ENCODE results near the gene VKORC1. TPM values are rescaled to one million over a fixed set of nuclear protein-coding genes. Genes with fewer than 3 reads are reported as not detected.

VKORC1 gene
- total RNA-seq, 1 experiment from 2014 or later = 86.8 TPM

- BruUV-seq (replicated peaks) = no TSS peak
- intact Hi-C loops (cut with micrococcal nuclease; ENCODE audit: unreplicated experiment) = no loop called here
- CTCF ChIA-PET = interaction anchor here (1.2 to 3.8 kb wide), 2 partner anchors 9 to 16 kb away, joined by 3 to 18 read pairs; partner anchors contain the start of gene KAT8
- TF ChIP-seq, protein P1, sequence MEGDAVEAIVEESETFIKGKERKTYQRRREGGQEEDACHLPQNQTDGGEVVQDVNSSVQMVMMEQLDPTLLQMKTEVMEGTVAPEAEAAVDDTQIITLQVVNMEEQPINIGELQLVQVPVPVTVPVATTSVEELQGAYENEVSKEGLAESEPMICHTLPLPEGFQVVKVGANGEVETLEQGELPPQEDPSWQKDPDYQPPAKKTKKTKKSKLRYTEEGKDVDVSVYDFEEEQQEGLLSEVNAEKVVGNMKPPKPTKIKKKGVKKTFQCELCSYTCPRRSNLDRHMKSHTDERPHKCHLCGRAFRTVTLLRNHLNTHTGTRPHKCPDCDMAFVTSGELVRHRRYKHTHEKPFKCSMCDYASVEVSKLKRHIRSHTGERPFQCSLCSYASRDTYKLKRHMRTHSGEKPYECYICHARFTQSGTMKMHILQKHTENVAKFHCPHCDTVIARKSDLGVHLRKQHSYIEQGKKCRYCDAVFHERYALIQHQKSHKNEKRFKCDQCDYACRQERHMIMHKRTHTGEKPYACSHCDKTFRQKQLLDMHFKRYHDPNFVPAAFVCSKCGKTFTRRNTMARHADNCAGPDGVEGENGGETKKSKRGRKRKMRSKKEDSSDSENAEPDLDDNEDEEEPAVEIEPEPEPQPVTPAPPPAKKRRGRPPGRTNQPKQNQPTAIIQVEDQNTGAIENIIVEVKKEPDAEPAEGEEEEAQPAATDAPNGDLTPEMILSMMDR (IDR thresholded peaks at IDR 0.05; ENCODE audit: unreplicated experiment) = no peak
- Mint-ChIP-seq H3K9me3 (ENCODE audit: low read depth, unreplicated experiment) (no peaks in the 10 kb centered on the region), H3K27me3 (ENCODE audit: unreplicated experiment) (no peaks in the 10 kb centered on the region), H3K36me3 (ENCODE audit: insufficient read depth, unreplicated experiment) (peaks cover 81% of the 10 kb centered on the region), H3K27ac (ENCODE audit: unreplicated experiment) (peak overlapping the region; percentile 6), H3K4me1 (ENCODE audit: low read depth, unreplicated experiment) (peaks cover 77% of the 10 kb centered on the region), H3K4me3 (ENCODE audit: low read depth, unreplicated experiment) (peak overlapping the region; percentile 93)
- DNase-seq = no peak
Measured at GRCh38 chr16:31133046-31133501, 38.5 kb upstream of the VKORC1 start.

- TF ChIP-seq, protein P1 (IDR thresholded peaks at IDR 0.05; ENCODE audit: unreplicated experiment) = no peak
- Mint-ChIP-seq H3K27ac (ENCODE audit: unreplicated experiment) (peak overlapping the region; percentile 6), H3K27me3 (ENCODE audit: unreplicated experiment) (no peaks in the 10 kb centered on the region), H3K4me1 (ENCODE audit: low read depth, unreplicated experiment) (peaks cover 81% of the 10 kb centered on the region), H3K36me3 (ENCODE audit: insufficient read depth, unreplicated experiment) (peaks cover 83% of the 10 kb centered on the region), H3K4me3 (ENCODE audit: low read depth, unreplicated experiment) (peak overlapping the region; percentile 93), H3K9me3 (ENCODE audit: low read depth, unreplicated experiment) (no peaks in the 10 kb centered on the region)
- CTCF ChIA-PET = interaction anchor here (1.2 to 5.5 kb wide), 3 partner anchors 10 to 15 kb away, joined by 3 to 26 read pairs (median 18); partner anchors contain the start of gene KAT8
- intact Hi-C loops (cut with micrococcal nuclease; ENCODE audit: unreplicated experiment) = no loop called here
- BruUV-seq (replicated peaks) = no TSS peak
- no peak for DNase-seq
Measured at GRCh38 chr16:31132303-31132979, 37.8 kb upstream of the VKORC1 start.

DNA sequence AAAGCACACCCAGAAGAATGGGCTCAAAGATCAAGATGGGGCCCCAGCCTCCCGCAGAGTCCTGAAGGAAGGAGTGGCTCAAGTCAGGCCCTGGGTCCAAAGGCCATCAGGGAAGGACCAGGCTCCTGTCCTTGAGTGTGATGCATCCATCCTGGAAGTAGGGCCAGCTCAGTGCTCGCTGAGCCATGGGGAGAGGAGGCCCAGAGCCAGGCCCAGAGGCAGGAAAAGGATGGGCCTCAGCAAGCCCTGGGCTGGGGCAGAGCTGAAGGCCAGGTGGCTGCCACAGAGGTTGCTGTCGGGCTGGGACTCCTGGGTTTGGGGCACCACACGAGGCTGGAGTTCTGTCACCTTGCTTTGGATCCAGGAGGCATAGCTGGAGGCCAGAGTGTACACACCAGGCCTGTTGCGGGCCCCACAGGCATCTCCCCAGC, 37.3 kb upstream of the VKORC1 start:
- BruUV-seq (replicated peaks) = no TSS peak
- TF ChIP-seq, protein P1 (IDR thresholded peaks at IDR 0.05; ENCODE audit: unreplicated experiment) = no peak
- Mint-ChIP-seq H3K27me3 (ENCODE audit: unreplicated experiment) (no peaks in the 10 kb centered on the region), H3K4me1 (ENCODE audit: low read depth, unreplicated experiment) (peaks cover 85% of the 10 kb centered on the region), H3K27ac (ENCODE audit: unreplicated experiment) (peak overlapping the region; percentile 93), H3K9me3 (ENCODE audit: low read depth, unreplicated experiment) (no peaks in the 10 kb centered on the region), H3K36me3 (ENCODE audit: insufficient read depth, unreplicated experiment) (peaks cover 86% of the 10 kb centered on the region), H3K4me3 (ENCODE audit: low read depth, unreplicated experiment) (peak overlapping the region; percentile 66)
- intact Hi-C loops (cut with micrococcal nuclease; ENCODE audit: unreplicated experiment) = no loop called here
- CTCF ChIA-PET = interaction anchor here (1.2 to 5.5 kb wide), 4 partner anchors 10 to 147 kb away, joined by 3 to 38 read pairs (median 15); partner anchors contain the start of genes HSD3B7 and KAT8
- no peak for DNase-seq

DNA sequence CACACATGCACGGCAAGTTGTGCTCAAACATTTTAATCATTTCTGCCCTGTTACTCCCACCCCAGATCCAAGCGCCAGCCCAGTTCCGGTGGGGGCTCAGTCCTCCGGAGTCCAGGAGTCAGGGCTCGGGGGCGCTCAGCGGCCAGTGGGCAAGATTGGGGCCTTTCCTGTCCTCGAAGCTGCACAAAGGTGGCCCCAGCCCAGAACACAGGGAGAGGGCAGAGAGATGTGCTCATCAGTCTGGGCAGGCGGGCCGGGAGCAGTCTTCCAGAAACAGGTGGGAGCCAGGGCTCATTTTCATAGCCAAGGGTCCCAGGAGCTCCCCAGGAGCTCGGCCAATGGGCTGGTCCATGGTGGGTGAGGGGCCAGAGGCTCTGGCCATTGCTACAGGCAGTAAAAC, 36.8 kb upstream of the VKORC1 start:
- intact Hi-C loops (cut with micrococcal nuclease; ENCODE audit: unreplicated experiment) = no loop called here
- no peak for DNase-seq
- Mint-ChIP-seq H3K4me3 (ENCODE audit: low read depth, unreplicated experiment) (peak overlapping the region; percentile 66), H3K36me3 (ENCODE audit: insufficient read depth, unreplicated experiment) (peaks cover 89% of the 10 kb centered on the region), H3K27me3 (ENCODE audit: unreplicated experiment) (no peaks in the 10 kb centered on the region), H3K27ac (ENCODE audit: unreplicated experiment) (peak overlapping the region; percentile 93), H3K4me1 (ENCODE audit: low read depth, unreplicated experiment) (peaks cover 82% of the 10 kb centered on the region), H3K9me3 (ENCODE audit: low read depth, unreplicated experiment) (no peaks in the 10 kb centered on the region)
- no TSS peak for BruUV-seq (replicated peaks)
- CTCF ChIA-PET = interaction anchor here (1.1 to 5.5 kb wide), 6 partner anchors 8 to 146 kb away, joined by 3 to 38 read pairs (median 4); partner anchors contain the start of genes HSD3B7 and KAT8
- TF ChIP-seq, protein P1 (IDR thresholded peaks at IDR 0.05; ENCODE audit: unreplicated experiment) = no peak
